ENCODE measurements around the gene MIF.

The MIF gene

DNA sequence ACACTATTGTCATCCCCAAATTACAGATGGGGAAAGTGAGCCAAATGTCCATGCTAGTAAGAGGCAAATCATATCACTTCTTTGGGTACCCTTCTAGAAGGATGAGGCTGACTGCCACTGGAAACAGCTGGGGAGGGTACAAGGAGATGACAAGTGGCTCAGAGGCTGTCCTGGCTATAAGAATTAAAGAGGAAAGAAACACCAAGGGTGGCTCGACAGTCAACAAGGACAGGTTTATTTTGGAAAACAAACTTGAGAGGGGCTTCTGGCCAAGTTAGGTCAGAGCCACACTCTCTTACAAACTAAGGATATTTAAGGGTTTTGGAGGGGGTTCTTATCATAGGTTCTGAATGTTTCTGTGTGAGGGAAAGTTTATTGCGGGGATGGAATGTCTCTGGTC is 2.1 kb upstream of the MIF start:
- TF ChIP-seq, protein P1, sequence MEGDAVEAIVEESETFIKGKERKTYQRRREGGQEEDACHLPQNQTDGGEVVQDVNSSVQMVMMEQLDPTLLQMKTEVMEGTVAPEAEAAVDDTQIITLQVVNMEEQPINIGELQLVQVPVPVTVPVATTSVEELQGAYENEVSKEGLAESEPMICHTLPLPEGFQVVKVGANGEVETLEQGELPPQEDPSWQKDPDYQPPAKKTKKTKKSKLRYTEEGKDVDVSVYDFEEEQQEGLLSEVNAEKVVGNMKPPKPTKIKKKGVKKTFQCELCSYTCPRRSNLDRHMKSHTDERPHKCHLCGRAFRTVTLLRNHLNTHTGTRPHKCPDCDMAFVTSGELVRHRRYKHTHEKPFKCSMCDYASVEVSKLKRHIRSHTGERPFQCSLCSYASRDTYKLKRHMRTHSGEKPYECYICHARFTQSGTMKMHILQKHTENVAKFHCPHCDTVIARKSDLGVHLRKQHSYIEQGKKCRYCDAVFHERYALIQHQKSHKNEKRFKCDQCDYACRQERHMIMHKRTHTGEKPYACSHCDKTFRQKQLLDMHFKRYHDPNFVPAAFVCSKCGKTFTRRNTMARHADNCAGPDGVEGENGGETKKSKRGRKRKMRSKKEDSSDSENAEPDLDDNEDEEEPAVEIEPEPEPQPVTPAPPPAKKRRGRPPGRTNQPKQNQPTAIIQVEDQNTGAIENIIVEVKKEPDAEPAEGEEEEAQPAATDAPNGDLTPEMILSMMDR (IDR thresholded peaks at IDR 0.05; ENCODE audit: control insufficient read depth, extremely low read depth, insufficient read depth), result no peak
- DNase-seq (ENCODE audit: low read depth), result no peak
- no peak overlapping the region for H3K4me3 ChIP-seq (ENCODE audit: low read depth, low read length)

DNA sequence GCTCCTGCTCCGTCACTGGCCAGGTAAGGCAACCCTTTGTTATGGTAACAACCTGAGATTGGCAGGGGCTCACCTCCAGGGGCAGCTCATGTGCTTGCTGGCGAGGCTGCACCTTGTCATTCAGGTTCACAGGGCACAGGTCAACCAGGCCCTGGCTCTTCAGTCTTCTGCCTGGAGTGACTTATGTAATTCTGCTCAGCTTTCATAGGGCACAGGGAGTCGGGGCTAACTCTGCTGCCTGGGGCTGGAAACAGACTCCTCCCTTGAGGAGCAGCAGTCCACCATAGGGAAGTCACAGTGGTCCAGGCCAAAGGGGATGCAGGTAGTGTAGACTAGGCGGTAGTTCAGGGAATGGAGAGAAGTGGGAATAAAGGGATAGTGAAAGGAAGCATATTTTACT is 1.5 kb upstream of the MIF start:
- no peak for DNase-seq (ENCODE audit: low read depth)
- TF ChIP-seq, protein P1 (IDR thresholded peaks at IDR 0.05; ENCODE audit: control insufficient read depth, extremely low read depth, insufficient read depth), result no peak
- H3K4me3 ChIP-seq (ENCODE audit: low read depth, low read length), result no peak overlapping the region

DNA sequence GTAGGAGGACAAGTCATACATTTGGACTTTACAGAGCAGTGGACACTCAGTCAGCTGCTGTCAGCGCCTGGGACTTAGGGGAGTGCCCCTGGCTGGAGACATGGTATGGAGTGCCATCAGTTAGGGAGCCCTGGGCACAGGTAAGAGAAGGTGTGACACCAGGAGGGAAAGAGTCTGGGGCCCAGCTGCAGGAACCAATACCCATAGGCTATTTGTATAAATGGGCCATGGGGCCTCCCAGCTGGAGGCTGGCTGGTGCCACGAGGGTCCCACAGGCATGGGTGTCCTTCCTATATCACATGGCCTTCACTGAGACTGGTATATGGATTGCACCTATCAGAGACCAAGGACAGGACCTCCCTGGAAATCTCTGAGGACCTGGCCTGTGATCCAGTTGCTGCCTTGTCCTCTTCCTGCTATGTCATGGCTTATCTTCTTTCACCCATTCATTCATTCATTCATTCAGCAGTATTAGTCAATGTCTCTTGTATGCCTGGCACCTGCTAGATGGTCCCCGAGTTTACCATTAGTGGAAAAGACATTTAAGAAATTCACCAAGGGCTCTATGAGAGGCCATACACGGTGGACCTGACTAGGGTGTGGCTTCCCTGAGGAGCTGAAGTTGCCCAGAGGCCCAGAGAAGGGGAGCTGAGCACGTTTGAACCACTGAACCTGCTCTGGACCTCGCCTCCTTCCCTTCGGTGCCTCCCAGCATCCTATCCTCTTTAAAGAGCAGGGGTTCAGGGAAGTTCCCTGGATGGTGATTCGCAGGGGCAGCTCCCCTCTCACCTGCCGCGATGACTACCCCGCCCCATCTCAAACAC is 850 bp upstream of the MIF start:
- TF ChIP-seq, protein P1 (IDR thresholded peaks at IDR 0.05; ENCODE audit: control insufficient read depth, extremely low read depth, insufficient read depth), result no peak
- DNase-seq (ENCODE audit: low read depth), result no peak
- H3K4me3 ChIP-seq (ENCODE audit: low read depth, low read length), result peak overlapping the region; percentile 84

DNA sequence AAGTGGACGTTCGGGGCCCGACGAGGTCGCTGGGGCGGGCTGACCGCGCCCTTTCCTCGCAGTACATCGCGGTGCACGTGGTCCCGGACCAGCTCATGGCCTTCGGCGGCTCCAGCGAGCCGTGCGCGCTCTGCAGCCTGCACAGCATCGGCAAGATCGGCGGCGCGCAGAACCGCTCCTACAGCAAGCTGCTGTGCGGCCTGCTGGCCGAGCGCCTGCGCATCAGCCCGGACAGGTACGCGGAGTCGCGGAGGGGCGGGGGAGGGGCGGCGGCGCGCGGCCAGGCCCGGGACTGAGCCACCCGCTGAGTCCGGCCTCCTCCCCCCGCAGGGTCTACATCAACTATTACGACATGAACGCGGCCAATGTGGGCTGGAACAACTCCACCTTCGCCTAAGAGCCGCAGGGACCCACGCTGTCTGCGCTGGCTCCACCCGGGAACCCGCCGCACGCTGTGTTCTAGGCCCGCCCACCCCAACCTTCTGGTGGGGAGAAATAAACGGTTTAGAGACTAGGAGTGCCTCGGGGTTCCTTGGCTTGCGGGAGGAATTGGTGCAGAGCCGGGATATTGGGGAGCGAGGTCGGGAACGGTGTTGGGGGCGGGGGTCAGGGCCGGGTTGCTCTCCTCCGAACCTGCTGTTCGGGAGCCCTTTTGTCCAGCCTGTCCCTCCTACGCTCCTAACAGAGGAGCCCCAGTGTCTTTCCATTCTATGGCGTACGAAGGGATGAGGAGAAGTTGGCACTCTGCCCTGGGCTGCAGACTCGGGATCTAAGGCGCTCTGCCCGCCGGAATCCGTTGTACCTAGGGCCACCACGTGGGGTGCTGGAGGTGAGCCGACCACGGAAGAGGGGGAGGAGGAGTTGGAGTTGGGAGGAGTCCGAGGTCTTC is 771 bp downstream of the MIF start:
- peak overlapping the region; percentile 84 for H3K4me3 ChIP-seq (ENCODE audit: low read depth, low read length)
- TF ChIP-seq, protein P1 (IDR thresholded peaks at IDR 0.05; ENCODE audit: control insufficient read depth, extremely low read depth, insufficient read depth), result peak; percentile 37; the same call in 1 of the 2 replicates
- DNase-seq (ENCODE audit: low read depth), result peak; percentile 83

DNA sequence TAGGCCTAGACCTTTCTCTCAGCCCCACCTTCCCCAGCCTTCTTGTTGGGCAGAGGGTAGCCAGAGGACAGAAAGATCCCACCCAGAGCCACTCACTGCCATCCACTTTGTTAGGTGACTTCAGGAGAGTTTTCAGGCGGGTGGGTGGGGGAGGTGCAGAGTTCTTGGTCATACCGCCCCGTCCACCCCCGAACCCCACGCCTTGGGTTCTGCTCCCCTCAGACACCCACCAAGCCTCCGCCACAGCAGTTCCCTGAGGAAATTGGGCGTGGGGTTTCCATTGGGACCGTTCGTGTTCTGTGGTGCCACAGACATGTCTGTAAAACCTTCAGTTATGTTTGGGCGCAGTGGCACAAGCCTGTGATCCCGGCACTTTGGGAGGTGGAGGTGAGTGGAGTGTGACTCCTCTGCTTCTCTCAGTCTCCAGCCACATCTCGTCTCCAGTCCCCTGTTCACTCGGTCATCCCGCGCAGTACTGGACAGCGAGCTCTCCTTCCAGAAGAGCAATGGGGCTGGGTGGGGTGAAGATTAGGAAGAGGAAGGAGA is 1.5 kb downstream of the MIF start:
- TF ChIP-seq, protein P1 (IDR thresholded peaks at IDR 0.05; ENCODE audit: control insufficient read depth, extremely low read depth, insufficient read depth), result no peak
- no peak for DNase-seq (ENCODE audit: low read depth)
- H3K4me3 ChIP-seq (ENCODE audit: low read depth, low read length), result peak overlapping the region; percentile 84

DNA sequence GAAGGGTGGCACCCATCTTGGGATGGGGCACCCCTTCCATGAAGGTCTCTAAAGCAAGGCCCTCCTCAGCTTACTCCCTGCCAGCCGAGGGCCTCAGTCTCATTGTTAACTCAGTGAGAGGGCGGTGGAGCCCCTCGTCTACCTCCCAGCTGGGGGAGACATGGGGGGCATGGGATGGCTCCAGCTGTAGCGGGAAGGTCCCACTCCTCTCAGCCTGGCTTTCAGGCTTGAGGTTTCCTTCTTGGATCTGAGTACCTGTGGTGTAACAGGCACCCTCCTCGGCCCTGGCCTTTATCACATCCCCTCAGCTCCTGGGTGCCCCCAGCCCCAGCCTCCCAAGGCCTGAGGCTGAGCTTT is 2.0 kb downstream of the MIF start:
- TF ChIP-seq, protein P1 (IDR thresholded peaks at IDR 0.05; ENCODE audit: control insufficient read depth, extremely low read depth, insufficient read depth), result no peak
- H3K4me3 ChIP-seq (ENCODE audit: low read depth, low read length), result peak overlapping the region; percentile 84
- no peak for DNase-seq (ENCODE audit: low read depth)
